Esophagus muscularis mucosa (tissue), 4 donors: Measurements from ENCODE around the gene SLC4A9. TPM values are rescaled to one million over a fixed set of nuclear protein-coding genes. Genes with fewer than 3 reads are reported as not detected.
A peak's percentile ranks its signal among the peaks of the same experiment; 100 is the strongest.
"Not testable (repeated sequence)": the region's sequence is repeated elsewhere in the genome, so short reads cannot be mapped to it uniquely, and the experiment has no call there.

Experiments
- DNase-seq: peaks from one replicate; pipeline ENCODE4 v3.0.0-alpha.2; 2017; ENCODE audit errors: extremely low spot score
- H3K27ac ChIP-seq, 4 donors: fragments of 200-600 bp; sonication (generic); replicated peaks in 1 of 4; 1 replicate in 3 of 4; 2 replicates in 1 of 4; pipeline ENCODE4 v1.5.1; 2016 to 2019; ENCODE audit warnings: mild to moderate bottlenecking in 1 of 4
- H3K27me3 ChIP-seq, 4 donors: fragments of 200-600 bp; sonication (generic); one replicate each; pipeline versions ENCODE4 v1.5.1 to v1.6.0; 2016 to 2019
- H3K36me3 ChIP-seq, 4 donors: fragments of 200-600 bp; sonication (generic); one replicate each; pipeline ENCODE4 v1.5.1; 2016 to 2019
- H3K4me1 ChIP-seq, 4 donors: fragments of 200-600 bp; sonication (generic); one replicate each; pipeline ENCODE4 v1.5.1; 2016 to 2019
- H3K4me3 ChIP-seq, 4 donors: fragments of 200-600 bp; sonication (generic); 1 replicate in 2 of 4; 2 replicates in 2 of 4; pipeline ENCODE4 v1.5.1; 2016 to 2019; ENCODE audit warnings: mild to moderate bottlenecking in 4 of 4, moderate library complexity in 1 of 4
- H3K9me3 ChIP-seq, 4 donors: fragments of 200-600 bp; sonication (generic); 1 replicate in 3 of 4; 2 replicates in 1 of 4; pipeline ENCODE4 v1.5.1; 2016 to 2019
- EP300 ChIP-seq: sonication (generic); formaldehyde crosslinking; IDR thresholded peaks from one replicate; pipeline ENCODE4 v1.6.1; 2017; ENCODE audit warnings: antibody characterized with exemption
- POLR2A ChIP-seq: fragments of 450-650 bp; IDR thresholded peaks from one replicate; pipeline ENCODE4 v1.6.1; 2017; ENCODE audit warnings: antibody characterized with exemption, moderate library complexity, mild to moderate bottlenecking, low read depth
- POLR2AphosphoS5 ChIP-seq, 2 donors: sonication (generic); formaldehyde crosslinking; IDR thresholded peaks; one replicate each; pipeline ENCODE4 v1.6.1; 2017; ENCODE audit warnings: antibody characterized with exemption in 2 of 2
- WGBS: methylation state at CpG from one replicate; pipeline ENCODE4 v1.1.5; 2018; 5-methylcytosine and 5-hydroxymethylcytosine counted together
- intact Hi-C: fragments of 100-400 bp; cut with DNase I; formaldehyde crosslinking; loops from one replicate; pipeline ENCODE4 v1.15.1; 2023
- total RNA-seq, 4 donors: library from RNA; depleted of rRNA; stranded (reverse); fragments of >200 nt; gene quantifications; one replicate each; pipeline versions ENCODE4 v1.1.0 to v1.2.1, GENCODE V29; 2016
- TF ChIP-seq, protein P1 (sequence below), 3 experiments: fragments of 200-600 bp in 2 of 3; fragments of 450-650 bp in 1 of 3; sonication (generic) in 2 of 3; IDR thresholded peaks; one replicate each; pipeline ENCODE4 v1.5.1; 2017 to 2019; ENCODE audit warnings: antibody characterized with exemption in 3 of 3, mild to moderate bottlenecking in 2 of 3, moderate library complexity in 1 of 3

The SLC4A9 gene
- total RNA-seq, 4 donors from 2014 or later: not detected

DNA sequence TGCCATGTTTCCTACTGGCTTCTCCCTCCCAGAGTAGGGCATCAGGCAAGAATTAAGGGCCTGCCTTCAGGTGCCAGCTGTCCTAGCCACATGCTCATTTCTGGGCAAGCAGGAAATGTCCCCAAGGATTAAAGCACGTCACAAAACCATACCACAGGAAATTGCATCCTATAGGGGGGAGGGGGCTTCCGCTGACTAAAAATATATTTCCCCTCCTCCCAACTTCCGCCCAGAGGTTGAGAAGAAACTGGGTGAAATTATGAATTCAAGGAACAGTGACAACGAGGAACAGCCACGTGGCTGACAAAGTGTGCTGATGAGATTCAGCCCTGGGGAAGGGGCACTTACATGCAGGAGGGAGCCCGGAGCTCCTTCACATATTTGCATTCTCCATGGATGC is 17.7 kb upstream of the SLC4A9 start:
- intact Hi-C loops: no loop called here
- TF ChIP-seq EP300 (peak; percentile 57), POLR2A (no peak), POLR2AphosphoS5 (IDR thresholded peaks at IDR 0.05) (peak; percentile 22 to 47)

DNA sequence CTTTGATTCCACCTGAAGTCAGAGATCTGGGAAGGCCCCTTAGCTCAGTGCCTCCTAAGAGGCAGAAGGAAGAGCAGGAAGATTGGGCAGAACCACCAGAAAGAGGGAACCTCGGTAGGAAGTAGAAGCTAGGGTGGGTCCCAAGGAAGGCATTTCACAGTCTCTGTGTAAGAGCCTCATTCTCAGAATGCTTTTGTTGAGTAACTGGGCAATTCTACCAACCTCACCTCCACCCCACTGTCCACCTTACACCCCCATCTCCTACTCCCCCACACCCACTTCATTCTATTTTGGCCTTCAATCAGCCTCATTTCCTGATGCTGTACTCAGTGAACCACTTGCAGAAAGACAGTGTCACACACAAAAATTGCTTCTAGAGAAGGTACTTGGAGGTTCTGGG is 17.1 kb upstream of the SLC4A9 start:
- peak overlapping the region in 2 of 4 donors; percentile 4 to 10 for H3K4me3 ChIP-seq
- intact Hi-C loops: no loop called here
- no peaks in the 10 kb centered on the region for H3K9me3 ChIP-seq
- peaks cover 64 to 91% (median 82%) of the 10 kb centered on the region in 4 donors for H3K4me1 ChIP-seq
- peak overlapping the region; percentile 35 to 55 (median 44) for H3K27ac ChIP-seq
- H3K36me3 ChIP-seq: peaks cover 0 to 44% (median 14%) of the 10 kb centered on the region in 4 donors
- no peak for DNase-seq
- H3K27me3 ChIP-seq: no peaks in the 10 kb centered on the region
- WGBS: 62% methylated on average over 1 of the region's 1 CpG
- TF ChIP-seq EP300 (no peak), POLR2A (no peak), POLR2AphosphoS5 (IDR thresholded peaks at IDR 0.05) (no peak)
- TF ChIP-seq, protein P1, sequence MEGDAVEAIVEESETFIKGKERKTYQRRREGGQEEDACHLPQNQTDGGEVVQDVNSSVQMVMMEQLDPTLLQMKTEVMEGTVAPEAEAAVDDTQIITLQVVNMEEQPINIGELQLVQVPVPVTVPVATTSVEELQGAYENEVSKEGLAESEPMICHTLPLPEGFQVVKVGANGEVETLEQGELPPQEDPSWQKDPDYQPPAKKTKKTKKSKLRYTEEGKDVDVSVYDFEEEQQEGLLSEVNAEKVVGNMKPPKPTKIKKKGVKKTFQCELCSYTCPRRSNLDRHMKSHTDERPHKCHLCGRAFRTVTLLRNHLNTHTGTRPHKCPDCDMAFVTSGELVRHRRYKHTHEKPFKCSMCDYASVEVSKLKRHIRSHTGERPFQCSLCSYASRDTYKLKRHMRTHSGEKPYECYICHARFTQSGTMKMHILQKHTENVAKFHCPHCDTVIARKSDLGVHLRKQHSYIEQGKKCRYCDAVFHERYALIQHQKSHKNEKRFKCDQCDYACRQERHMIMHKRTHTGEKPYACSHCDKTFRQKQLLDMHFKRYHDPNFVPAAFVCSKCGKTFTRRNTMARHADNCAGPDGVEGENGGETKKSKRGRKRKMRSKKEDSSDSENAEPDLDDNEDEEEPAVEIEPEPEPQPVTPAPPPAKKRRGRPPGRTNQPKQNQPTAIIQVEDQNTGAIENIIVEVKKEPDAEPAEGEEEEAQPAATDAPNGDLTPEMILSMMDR (IDR thresholded peaks at IDR 0.05): no peak

More for the DNA sequence above, 17.7 kb upstream of the SLC4A9 start:
- H3K27ac ChIP-seq: peak overlapping the region; percentile 35 to 55 (median 44)
- WGBS: 51% methylated on average over 6 of the region's 6 CpGs
- no peaks in the 10 kb centered on the region for H3K27me3 ChIP-seq
- H3K36me3 ChIP-seq: peaks cover 0 to 46% (median 14%) of the 10 kb centered on the region in 4 donors
- peaks cover 67 to 89% (median 82%) of the 10 kb centered on the region in 4 donors for H3K4me1 ChIP-seq
- no peaks in the 10 kb centered on the region for H3K9me3 ChIP-seq
- no peak for DNase-seq
- H3K4me3 ChIP-seq: no peak overlapping the region

DNA sequence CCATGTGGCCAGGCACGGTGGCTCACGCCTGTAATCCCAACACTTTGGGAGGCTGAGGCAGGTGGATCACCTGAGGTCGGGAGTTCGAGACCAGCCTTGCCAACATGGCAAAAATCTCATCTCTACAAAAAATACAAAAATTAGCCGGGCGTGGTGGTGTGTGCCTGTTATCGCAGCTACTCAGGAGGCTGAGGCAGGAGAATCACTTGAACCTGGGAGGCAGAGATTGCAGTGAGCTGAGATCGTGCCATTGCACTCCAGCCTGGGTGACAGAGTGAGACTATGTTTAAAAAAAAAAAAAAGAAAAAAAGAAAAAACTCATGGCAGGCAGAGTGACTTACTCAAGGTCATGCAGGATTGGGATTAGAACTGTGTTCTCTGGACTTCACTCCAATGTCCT is 16.1 kb upstream of the SLC4A9 start:
- H3K4me3 ChIP-seq, H3K9me3 ChIP-seq, intact Hi-C loops, H3K27me3 ChIP-seq, DNase-seq: not testable (repeated sequence)
- 93% methylated on average over 8 of the region's 8 CpGs for WGBS
- Histone ChIP-seq H3K27ac (peak overlapping the region in 3 of 4 donors; percentile 28 to 87 (median 55)), H3K36me3 (peaks cover 0 to 44% (median 14%) of the 10 kb centered on the region in 4 donors), H3K4me1 (peaks cover 55 to 87% (median 80%) of the 10 kb centered on the region in 4 donors)

DNA sequence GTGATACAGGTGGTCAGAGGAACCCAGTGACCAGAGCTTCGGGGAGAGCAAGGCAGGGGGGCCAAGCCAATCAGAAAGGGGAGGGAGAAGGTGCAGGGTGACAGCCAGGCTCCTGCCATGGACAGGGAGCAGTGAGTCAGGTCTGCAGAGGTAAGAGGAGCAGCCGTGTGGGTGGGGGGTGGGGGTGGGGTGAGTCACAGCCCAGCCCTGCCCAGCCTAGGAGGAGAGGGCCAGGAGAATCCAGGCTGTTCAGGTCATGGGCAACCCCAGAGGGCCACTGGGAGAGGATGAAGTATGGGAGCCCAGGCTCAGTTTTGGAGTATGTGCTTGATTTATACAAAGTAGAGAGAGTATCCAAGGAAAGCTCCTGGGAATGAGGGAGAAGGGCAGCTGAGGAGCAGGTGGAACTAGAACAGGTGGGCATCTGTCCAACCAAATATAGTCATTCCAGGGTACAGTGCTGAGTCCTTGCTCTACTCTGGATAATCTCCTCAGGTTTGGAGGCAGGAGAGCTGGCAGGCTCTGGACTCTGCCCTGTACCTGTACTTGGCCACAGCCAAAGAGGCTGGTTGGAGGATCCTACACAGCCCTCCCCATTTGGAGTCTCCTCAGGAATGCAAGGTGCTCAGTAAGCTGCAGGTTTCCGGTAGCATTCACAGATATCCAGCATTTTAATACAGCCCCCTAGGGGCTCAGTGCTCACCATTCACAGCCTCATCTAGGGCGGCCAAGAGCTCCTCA is 15.1 kb upstream of the SLC4A9 start:
- Histone ChIP-seq H3K27ac (peak overlapping the region; percentile 76 to 88 (median 86)), H3K27me3 (no peaks in the 10 kb centered on the region), H3K4me1 (peaks cover 55 to 77% (median 73%) of the 10 kb centered on the region in 4 donors), H3K36me3 (peaks cover 0 to 35% (median 11%) of the 10 kb centered on the region in 4 donors), H3K4me3 (peak overlapping the region; percentile 65 to 87 (median 77)), H3K9me3 (no peaks in the 10 kb centered on the region)
- DNase-seq: no peak
- WGBS: 73% methylated on average over 4 of the region's 4 CpGs
- TF ChIP-seq POLR2AphosphoS5 (IDR thresholded peaks at IDR 0.05) (no peak), EP300 (no peak), POLR2A (no peak)
- TF ChIP-seq, protein P1 (IDR thresholded peaks at IDR 0.05): no peak
- intact Hi-C loops: loop anchor here (5.0 kb wide), 1 partner anchor 43 kb away; the partner anchor contains the start of gene PFDN1

DNA sequence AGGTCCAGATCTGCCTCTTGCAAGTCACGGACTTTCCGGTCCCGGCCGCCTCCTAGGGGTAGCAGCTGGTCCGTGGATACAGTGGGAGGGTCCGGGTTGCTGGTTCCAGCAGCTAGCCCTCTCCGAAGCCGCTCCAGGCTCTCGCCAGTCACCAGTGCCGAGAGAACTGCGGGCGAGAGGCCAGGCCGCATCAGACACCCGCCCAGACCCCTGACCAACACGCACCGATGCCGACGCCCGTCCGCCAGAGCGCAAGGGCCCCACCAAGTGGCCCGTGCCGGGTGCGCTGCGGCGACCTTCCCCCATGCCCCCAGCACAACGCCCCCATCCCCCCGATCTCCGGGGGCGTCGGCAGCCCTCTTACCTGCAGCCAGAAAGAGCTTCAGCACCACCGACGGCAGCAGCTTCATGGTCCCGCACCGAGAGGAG is 14.1 kb upstream of the SLC4A9 start:
- DNase-seq: no peak
- intact Hi-C loops: loop anchor here (5.0 kb wide), 1 partner anchor 44 kb away; the partner anchor contains the start of gene PFDN1
- peaks cover 55 to 72% (median 64%) of the 10 kb centered on the region in 4 donors for H3K4me1 ChIP-seq
- 12% methylated on average over 10 of the region's 35 CpGs for WGBS
- peak overlapping the region; percentile 76 to 88 (median 86) for H3K27ac ChIP-seq
- peaks cover 0 to 32% (median 9%) of the 10 kb centered on the region in 4 donors for H3K36me3 ChIP-seq
- no peaks in the 10 kb centered on the region for H3K9me3 ChIP-seq
- TF ChIP-seq EP300: no peak
- TF ChIP-seq, protein P1 (IDR thresholded peaks at IDR 0.05): peak; percentile 38 to 54 (median 46)
- no peaks in the 10 kb centered on the region for H3K27me3 ChIP-seq
- H3K4me3 ChIP-seq: peak overlapping the region; percentile 65 to 87 (median 77)
